ENCODE measurements around the gene COA7. TPM values are rescaled to one million over a fixed set of nuclear protein-coding genes. Genes with fewer than 3 reads are reported as not detected.
A peak's percentile ranks its signal among the peaks of the same experiment; 100 is the strongest.

The COA7 gene
- 9.0 and 13.7 TPM in 2 replicates for polyA plus RNA-seq (2012; rRNA removed)
- 9.9 and 11.0 TPM in 2 replicates for polyA plus RNA-seq (2012; cell fraction: cytosol; rRNA removed)
- 4.0 and 5.6 TPM in 2 replicates for polyA plus RNA-seq (2012; cell fraction: nucleus; rRNA removed)

- WGBS (ENCODE audit: low lambda C conversion rate), result under 1% methylated on average over 38 of the region's 68 CpGs
- ChIA-PET CTCF (interaction anchor here (2.7 kb wide), 1 partner anchor 12 kb away, joined by 13 read pairs; no protein-coding TSS in a partner anchor), POLR2A (no interaction called here)
Observed at GRCh38 chr1:52697795-52698674, at the start of gene COA7. COA7 (minus strand) TSS chr1:52698347; CDS start chr1:52698326, 21 bp downstream.

More at GRCh38 chr1:52697795-52698674, at the start of gene COA7:
- peaks cover 12% of the 10 kb centered on the region for H3F3A ChIP-seq (replicated peaks; ENCODE audit: insufficient read depth)
- H3K36me3 ChIP-seq (replicated peaks in 1 of 2; ENCODE audit: control insufficient read depth in 1 of 2, insufficient read depth in 2 of 2, low read length in 1 of 2), result peaks cover 0 to 6% of the 10 kb centered on the region in 2 experiments
- H3K4me1 ChIP-seq (ENCODE audit: control insufficient read depth in 1 of 2, insufficient read depth in 2 of 2, low read depth in 1 of 2, low read length in 1 of 2), result peaks cover 0 to 8% of the 10 kb centered on the region in 2 experiments; a peak in 2 of 4 replicates
- H3K27ac ChIP-seq (ENCODE audit: low read depth in 2 of 2, low read length in 1 of 2), result peak within 1 kb of the TSS; percentile 64 to 81
- peak within 1 kb of the TSS; percentile 96 for H2AFZ ChIP-seq (ENCODE audit: low read depth)
- peak; percentile 93 for DNase-seq
- peak; percentile 56; the same call in 1 of the 2 replicates for TF ChIP-seq USF2 (IDR thresholded peaks at IDR 0.05; ENCODE audit: borderline replicate concordance, low read depth, low read length)
- no peak; the same call in 1 of the 2 replicates for TF ChIP-seq GABPA (IDR thresholded peaks at IDR 0.05; ENCODE audit: low read depth)
- TF ChIP-seq, protein P1, sequence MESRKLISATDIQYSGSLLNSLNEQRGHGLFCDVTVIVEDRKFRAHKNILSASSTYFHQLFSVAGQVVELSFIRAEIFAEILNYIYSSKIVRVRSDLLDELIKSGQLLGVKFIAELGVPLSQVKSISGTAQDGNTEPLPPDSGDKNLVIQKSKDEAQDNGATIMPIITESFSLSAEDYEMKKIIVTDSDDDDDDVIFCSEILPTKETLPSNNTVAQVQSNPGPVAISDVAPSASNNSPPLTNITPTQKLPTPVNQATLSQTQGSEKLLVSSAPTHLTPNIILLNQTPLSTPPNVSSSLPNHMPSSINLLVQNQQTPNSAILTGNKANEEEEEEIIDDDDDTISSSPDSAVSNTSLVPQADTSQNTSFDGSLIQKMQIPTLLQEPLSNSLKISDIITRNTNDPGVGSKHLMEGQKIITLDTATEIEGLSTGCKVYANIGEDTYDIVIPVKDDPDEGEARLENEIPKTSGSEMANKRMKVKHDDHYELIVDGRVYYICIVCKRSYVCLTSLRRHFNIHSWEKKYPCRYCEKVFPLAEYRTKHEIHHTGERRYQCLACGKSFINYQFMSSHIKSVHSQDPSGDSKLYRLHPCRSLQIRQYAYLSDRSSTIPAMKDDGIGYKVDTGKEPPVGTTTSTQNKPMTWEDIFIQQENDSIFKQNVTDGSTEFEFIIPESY (IDR thresholded peaks at IDR 0.05; ENCODE audit: borderline replicate concordance, low read depth), result 0 out of 2 replicates have a peak, but pooled peaks have one; percentile 27
- TF ChIP-seq JUND (IDR thresholded peaks at IDR 0.05), result no peak
- TF ChIP-seq YY1 (IDR thresholded peaks at IDR 0.05; ENCODE audit: low read depth), result peak; percentile 86
- peak; percentile 66; the same call in 1 of the 2 replicates for TF ChIP-seq SIN3A (IDR thresholded peaks at IDR 0.05; ENCODE audit: borderline replicate concordance, low read depth, low read length)
- TF ChIP-seq, protein P2, sequence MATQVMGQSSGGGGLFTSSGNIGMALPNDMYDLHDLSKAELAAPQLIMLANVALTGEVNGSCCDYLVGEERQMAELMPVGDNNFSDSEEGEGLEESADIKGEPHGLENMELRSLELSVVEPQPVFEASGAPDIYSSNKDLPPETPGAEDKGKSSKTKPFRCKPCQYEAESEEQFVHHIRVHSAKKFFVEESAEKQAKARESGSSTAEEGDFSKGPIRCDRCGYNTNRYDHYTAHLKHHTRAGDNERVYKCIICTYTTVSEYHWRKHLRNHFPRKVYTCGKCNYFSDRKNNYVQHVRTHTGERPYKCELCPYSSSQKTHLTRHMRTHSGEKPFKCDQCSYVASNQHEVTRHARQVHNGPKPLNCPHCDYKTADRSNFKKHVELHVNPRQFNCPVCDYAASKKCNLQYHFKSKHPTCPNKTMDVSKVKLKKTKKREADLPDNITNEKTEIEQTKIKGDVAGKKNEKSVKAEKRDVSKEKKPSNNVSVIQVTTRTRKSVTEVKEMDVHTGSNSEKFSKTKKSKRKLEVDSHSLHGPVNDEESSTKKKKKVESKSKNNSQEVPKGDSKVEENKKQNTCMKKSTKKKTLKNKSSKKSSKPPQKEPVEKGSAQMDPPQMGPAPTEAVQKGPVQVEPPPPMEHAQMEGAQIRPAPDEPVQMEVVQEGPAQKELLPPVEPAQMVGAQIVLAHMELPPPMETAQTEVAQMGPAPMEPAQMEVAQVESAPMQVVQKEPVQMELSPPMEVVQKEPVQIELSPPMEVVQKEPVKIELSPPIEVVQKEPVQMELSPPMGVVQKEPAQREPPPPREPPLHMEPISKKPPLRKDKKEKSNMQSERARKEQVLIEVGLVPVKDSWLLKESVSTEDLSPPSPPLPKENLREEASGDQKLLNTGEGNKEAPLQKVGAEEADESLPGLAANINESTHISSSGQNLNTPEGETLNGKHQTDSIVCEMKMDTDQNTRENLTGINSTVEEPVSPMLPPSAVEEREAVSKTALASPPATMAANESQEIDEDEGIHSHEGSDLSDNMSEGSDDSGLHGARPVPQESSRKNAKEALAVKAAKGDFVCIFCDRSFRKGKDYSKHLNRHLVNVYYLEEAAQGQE (IDR thresholded peaks at IDR 0.05; ENCODE audit: low read depth, low read length), result 0 out of 2 replicates have a peak, but pooled peaks have one; percentile 21
- peak; percentile 95 for TF ChIP-seq USF1 (IDR thresholded peaks at IDR 0.05; ENCODE audit: borderline replicate concordance, low read depth)
- no peak for TF ChIP-seq TEAD4 (IDR thresholded peaks at IDR 0.05; ENCODE audit: borderline replicate concordance, insufficient read depth)
- no peak for TF ChIP-seq RXRA (IDR thresholded peaks at IDR 0.05; ENCODE audit: borderline replicate concordance, low read depth)
- peak; percentile 94 for TF ChIP-seq MXI1 (IDR thresholded peaks at IDR 0.05; ENCODE audit: low read depth, low read length)
- TF ChIP-seq RAD21 (IDR thresholded peaks at IDR 0.05; ENCODE audit: low read length), result no peak
- TF ChIP-seq, protein P3, sequence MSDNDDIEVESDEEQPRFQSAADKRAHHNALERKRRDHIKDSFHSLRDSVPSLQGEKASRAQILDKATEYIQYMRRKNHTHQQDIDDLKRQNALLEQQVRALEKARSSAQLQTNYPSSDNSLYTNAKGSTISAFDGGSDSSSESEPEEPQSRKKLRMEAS (IDR thresholded peaks at IDR 0.05; ENCODE audit: low read depth), result peak; percentile 97
- no peak for TF ChIP-seq ELF1 (IDR thresholded peaks at IDR 0.05)
- peak; percentile 87 for TF ChIP-seq POLR2AphosphoS5 (IDR thresholded peaks at IDR 0.05; ENCODE audit: low read depth, low read length)
- TF ChIP-seq NRF1 (IDR thresholded peaks at IDR 0.05; ENCODE audit: low read depth, low read length), result no peak
- peak; percentile 82 for TF ChIP-seq TAF1 (IDR thresholded peaks at IDR 0.05; ENCODE audit: borderline replicate concordance, low read depth, low read length)
- peaks cover 50% of the 10 kb centered on the region for H3K79me2 ChIP-seq (ENCODE audit: insufficient read depth)
- no peaks in the 10 kb centered on the region for H3K9me2 ChIP-seq
- peak within 1 kb of the TSS; percentile 78 for H3K4me2 ChIP-seq
- H3K9me3 ChIP-seq, result no peaks in the 10 kb centered on the region
- no peaks in the 10 kb centered on the region for H4K20me1 ChIP-seq (ENCODE audit: insufficient read depth)
- peak within 1 kb of the TSS; percentile 71 for H3K9ac ChIP-seq
- H3K27me3 ChIP-seq (ENCODE audit: insufficient read depth), result no peaks in the 10 kb centered on the region
- H3K4me3 ChIP-seq (ENCODE audit: low read depth in 2 of 2, low read length in 1 of 2), result peak within 1 kb of the TSS; percentile 66 to 88
